KMS-11 (cell line): ENCODE data around the gene SPTBN1.

Experiments
- H2AFZ ChIP-seq: fragments of 200-600 bp; sonication (generic); 2 replicates; pipeline ENCODE4 v1.6.1; 2016; ENCODE audit warnings: antibody characterized with exemption, mixed run types, low read depth
- H3K27ac ChIP-seq: fragments of 200-600 bp; sonication (generic); 2 replicates; pipeline ENCODE4 v1.6.1; 2016; ENCODE audit warnings: mild to moderate bottlenecking, mixed run types
- H3K27me3 ChIP-seq: fragments of 200-600 bp; sonication (generic); 2 replicates; pipeline ENCODE4 v1.6.1; 2017; ENCODE audit warnings: mild to moderate bottlenecking, low read depth, mixed run types, moderate library complexity; ENCODE audit not compliant: insufficient read depth
- H3K36me3 ChIP-seq: fragments of 200-600 bp; sonication (generic); 2 replicates; pipeline ENCODE4 v1.6.1; 2017; ENCODE audit warnings: mild to moderate bottlenecking, mixed run types; ENCODE audit not compliant: insufficient read depth
- H3K4me1 ChIP-seq: fragments of 200-600 bp; sonication (generic); 2 replicates; pipeline ENCODE4 v1.6.1; 2016; ENCODE audit warnings: mild to moderate bottlenecking, low read depth, mixed run types; ENCODE audit not compliant: poor library complexity, severe bottlenecking
- H3K4me2 ChIP-seq: fragments of 200-600 bp; sonication (generic); 2 replicates; pipeline ENCODE4 v1.7.0; 2016; ENCODE audit warnings: mild to moderate bottlenecking, mixed run types
- H3K4me3 ChIP-seq: fragments of 200-600 bp; sonication (generic); IDR thresholded peaks from 2 replicates; pipeline ENCODE4 v1.6.1; 2017; ENCODE audit warnings: low read depth, low read length, mixed read lengths; ENCODE audit not compliant: insufficient read depth
- H3K79me2 ChIP-seq: fragments of 200-600 bp; sonication (generic); 2 replicates; pipeline ENCODE4 v1.6.1; 2016; ENCODE audit warnings: low read depth, mixed run types; ENCODE audit not compliant: insufficient read depth
- H3K9ac ChIP-seq: fragments of 200-600 bp; sonication (generic); 2 replicates; pipeline ENCODE4 v1.6.1; 2016; ENCODE audit warnings: mild to moderate bottlenecking, mixed run types
- H4K20me1 ChIP-seq: fragments of 200-600 bp; sonication (generic); 2 replicates; pipeline ENCODE4 v1.6.1; 2016; ENCODE audit warnings: mild to moderate bottlenecking, mixed run types; ENCODE audit not compliant: insufficient read depth
- TF ChIP-seq, protein P1 (sequence below): fragments of 200-600 bp; sonication (generic); conservative IDR thresholded peaks from 2 replicates; pipeline ENCODE4 v1.6.1; 2017; ENCODE audit warnings: low read depth, mild to moderate bottlenecking, antibody characterized with exemption, low read length, moderate library complexity, mixed read lengths

Gene SPTBN1

GRCh38 chr2:54587171-54588016, 131.3 kb downstream of the SPTBN1 start:
- Histone ChIP-seq H3K9ac (no peak overlapping the region), H3K27me3 (no peaks in the 10 kb centered on the region), H3K36me3 (no peaks in the 10 kb centered on the region), H3K79me2 (peaks cover 97% of the 10 kb centered on the region), H3K27ac (no peak overlapping the region), H4K20me1 (peaks cover 22% of the 10 kb centered on the region), H3K4me3 (no peak overlapping the region), H3K4me2 (no peak overlapping the region), H3K4me1 (peaks cover 32% of the 10 kb centered on the region), H2AFZ (no peak overlapping the region)
- TF ChIP-seq, protein P1, sequence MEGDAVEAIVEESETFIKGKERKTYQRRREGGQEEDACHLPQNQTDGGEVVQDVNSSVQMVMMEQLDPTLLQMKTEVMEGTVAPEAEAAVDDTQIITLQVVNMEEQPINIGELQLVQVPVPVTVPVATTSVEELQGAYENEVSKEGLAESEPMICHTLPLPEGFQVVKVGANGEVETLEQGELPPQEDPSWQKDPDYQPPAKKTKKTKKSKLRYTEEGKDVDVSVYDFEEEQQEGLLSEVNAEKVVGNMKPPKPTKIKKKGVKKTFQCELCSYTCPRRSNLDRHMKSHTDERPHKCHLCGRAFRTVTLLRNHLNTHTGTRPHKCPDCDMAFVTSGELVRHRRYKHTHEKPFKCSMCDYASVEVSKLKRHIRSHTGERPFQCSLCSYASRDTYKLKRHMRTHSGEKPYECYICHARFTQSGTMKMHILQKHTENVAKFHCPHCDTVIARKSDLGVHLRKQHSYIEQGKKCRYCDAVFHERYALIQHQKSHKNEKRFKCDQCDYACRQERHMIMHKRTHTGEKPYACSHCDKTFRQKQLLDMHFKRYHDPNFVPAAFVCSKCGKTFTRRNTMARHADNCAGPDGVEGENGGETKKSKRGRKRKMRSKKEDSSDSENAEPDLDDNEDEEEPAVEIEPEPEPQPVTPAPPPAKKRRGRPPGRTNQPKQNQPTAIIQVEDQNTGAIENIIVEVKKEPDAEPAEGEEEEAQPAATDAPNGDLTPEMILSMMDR = no peak

GRCh38 chr2:54588244-54588899, 132.2 kb downstream of the SPTBN1 start:
- Histone ChIP-seq H4K20me1 (peaks cover 22% of the 10 kb centered on the region), H3K27me3 (no peaks in the 10 kb centered on the region), H2AFZ (no peak overlapping the region), H3K9ac (no peak overlapping the region), H3K4me2 (no peak overlapping the region), H3K4me3 (no peak overlapping the region), H3K4me1 (peaks cover 32% of the 10 kb centered on the region), H3K79me2 (peaks cover 97% of the 10 kb centered on the region), H3K36me3 (no peaks in the 10 kb centered on the region), H3K27ac (no peak overlapping the region)
- TF ChIP-seq, protein P1 = no peak

GRCh38 chr2:54589038-54589339, 132.9 kb downstream of the SPTBN1 start:
- H3K9ac ChIP-seq = no peak overlapping the region
- H3K27ac ChIP-seq = no peak overlapping the region
- no peaks in the 10 kb centered on the region for H3K27me3 ChIP-seq
- peaks cover 22% of the 10 kb centered on the region for H4K20me1 ChIP-seq
- no peak overlapping the region for H3K4me2 ChIP-seq
- TF ChIP-seq, protein P1 = no peak
- peaks cover 97% of the 10 kb centered on the region for H3K79me2 ChIP-seq
- no peaks in the 10 kb centered on the region for H3K36me3 ChIP-seq
- peaks cover 34% of the 10 kb centered on the region for H3K4me1 ChIP-seq
- no peak overlapping the region for H2AFZ ChIP-seq
- H3K4me3 ChIP-seq = no peak overlapping the region

DNA sequence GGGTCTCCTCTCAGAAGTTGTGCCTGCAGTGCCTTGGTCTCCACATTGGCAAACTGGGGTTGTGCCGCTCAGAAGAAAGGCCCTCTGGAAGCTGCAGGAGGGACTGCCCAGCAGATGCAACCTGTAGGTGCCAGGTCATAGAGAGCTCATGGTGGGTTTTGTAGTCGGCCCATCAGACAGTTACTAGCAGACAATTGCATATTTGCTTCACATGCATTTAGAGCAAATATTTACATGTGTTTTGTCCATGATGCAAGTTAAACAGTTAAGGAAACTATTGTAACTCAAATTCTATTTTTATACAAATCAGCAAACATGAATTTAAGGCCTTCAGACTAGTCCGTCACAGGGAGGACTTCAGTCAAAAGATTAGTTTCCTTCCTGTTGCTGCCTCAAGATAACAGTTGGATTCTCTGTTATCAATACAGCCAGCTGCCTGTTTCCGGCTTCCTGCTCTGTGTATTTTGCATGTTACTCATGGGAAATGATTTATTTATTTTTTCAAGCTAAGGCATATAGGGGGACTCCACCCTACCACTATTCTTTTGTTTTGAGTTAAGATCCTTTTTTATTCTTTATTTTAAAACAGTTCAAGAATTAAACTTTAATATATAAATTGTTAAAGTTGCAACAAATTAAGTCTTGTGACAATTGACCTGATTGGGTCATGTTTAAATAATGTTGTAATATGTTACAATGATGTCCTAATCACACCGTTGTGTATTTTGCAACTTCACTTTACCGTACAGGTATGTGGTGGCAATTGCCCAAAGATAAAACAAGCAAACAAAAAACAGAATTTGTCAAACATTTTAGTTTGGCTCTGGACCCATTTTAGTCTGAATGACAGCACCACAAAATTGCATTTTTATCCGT, 133.5 kb downstream of the SPTBN1 start:
- Histone ChIP-seq H3K27ac (no peak overlapping the region), H3K9ac (no peak overlapping the region), H3K27me3 (no peaks in the 10 kb centered on the region), H3K36me3 (no peaks in the 10 kb centered on the region), H3K4me3 (no peak overlapping the region), H3K4me2 (no peak overlapping the region), H4K20me1 (peaks cover 24% of the 10 kb centered on the region), H3K4me1 (peaks cover 37% of the 10 kb centered on the region), H3K79me2 (peaks cover 97% of the 10 kb centered on the region), H2AFZ (no peak overlapping the region)
- TF ChIP-seq, protein P1 = no peak
